Neural cell (in vitro differentiated cells): ENCODE data around the gene GUCY2F. TPM values are rescaled to one million over a fixed set of nuclear protein-coding genes. Genes with fewer than 3 reads are reported as not detected.

Source experiments
- H2AFZ ChIP-seq: fragments of 200-600, 300-800 bp; sonication (generic), shearing (Covaris generic); 2 replicates; pipeline ENCODE4 v1.6.0; 2014; ENCODE audit warnings: low read depth, mild to moderate bottlenecking, antibody characterized with exemption, low read length, moderate library complexity
- H3F3A ChIP-seq: fragments of 200-600 bp; shearing (Covaris generic); 2 replicates; pipeline ENCODE4 v1.6.1; 2016; ENCODE audit warnings: mild to moderate bottlenecking, moderate library complexity, mixed read lengths, antibody characterized with exemption, low read length; ENCODE audit not compliant: insufficient read depth, poor library complexity, severe bottlenecking
- H3K27ac ChIP-seq: fragments of 200-600, 300-800 bp; sonication (generic), shearing (Covaris generic); 2 replicates; pipeline ENCODE4 v1.5.1; 2014; ENCODE audit warnings: mild to moderate bottlenecking, low read length, moderate library complexity
- H3K27me3 ChIP-seq: fragments of 300-800, 200-600 bp; sonication (generic), shearing (Covaris generic); 2 replicates; pipeline ENCODE4 v1.6.0; 2014; ENCODE audit warnings: mild to moderate bottlenecking, low read depth, low read length, moderate library complexity; ENCODE audit not compliant: insufficient read depth
- H3K36me3 ChIP-seq: fragments of 300-800, 200-600 bp; sonication (generic), shearing (Covaris generic); 2 replicates; pipeline ENCODE4 v1.5.1; 2014; ENCODE audit warnings: mild to moderate bottlenecking, antibody characterized with exemption, low read length, moderate library complexity; ENCODE audit not compliant: insufficient read depth
- H3K4me2 ChIP-seq: fragments of 300-800, 200-600 bp; sonication (generic), shearing (Covaris generic); 2 replicates; pipeline ENCODE4 v1.6.0; 2014; ENCODE audit warnings: mild to moderate bottlenecking, low read length
- H3K4me3 ChIP-seq: fragments of 300-800, 200-600 bp; sonication (generic), shearing (Covaris generic); 2 replicates; pipeline ENCODE4 v1.5.1; 2014; ENCODE audit warnings: mild to moderate bottlenecking, low read length, moderate library complexity
- H3K79me2 ChIP-seq: fragments of 200-600 bp; shearing (Covaris generic); replicated peaks from 2 replicates; pipeline ENCODE4 v1.6.0; 2014; ENCODE audit warnings: mild to moderate bottlenecking, low read length, moderate library complexity; ENCODE audit not compliant: insufficient read depth
- H3K9ac ChIP-seq: fragments of 300-800, 200-600 bp; sonication (generic), shearing (Covaris generic); 2 replicates; pipeline ENCODE4 v1.6.1; 2016; ENCODE audit warnings: mild to moderate bottlenecking, low read length, mixed read lengths
- H3K9me2 ChIP-seq: fragments of 200-600 bp; shearing (Covaris generic); 2 replicates; pipeline ENCODE4 v1.6.1; 2016; ENCODE audit warnings: mild to moderate bottlenecking, low read length, mixed read lengths; ENCODE audit not compliant: insufficient read depth
- H3K9me3 ChIP-seq: fragments of 200-600, 300-800 bp; sonication (generic), shearing (Covaris generic); 2 replicates; pipeline ENCODE4 v1.6.1; 2016; ENCODE audit warnings: mild to moderate bottlenecking, mixed run types, low read length, moderate library complexity, mixed read lengths
- H4K20me1 ChIP-seq: fragments of 200-600 bp; shearing (Covaris generic); 2 replicates; pipeline ENCODE4 v1.6.1; 2016; ENCODE audit warnings: mild to moderate bottlenecking, mixed run types; ENCODE audit not compliant: insufficient read depth
- CTCF ChIP-seq: fragments of 450-650 bp; IDR thresholded peaks from 2 replicates; pipeline ENCODE4 v1.5.1; 2014; ENCODE audit warnings: antibody characterized with exemption, mild to moderate bottlenecking, moderate library complexity; ENCODE audit not compliant: poor library complexity, severe bottlenecking
- EP300 ChIP-seq: fragments of 450-650 bp; conservative IDR thresholded peaks from 2 replicates; pipeline ENCODE4 v1.6.1; 2014; ENCODE audit warnings: antibody characterized with exemption, mild to moderate bottlenecking, moderate library complexity; ENCODE audit not compliant: poor library complexity, severe bottlenecking
- EZH2 ChIP-seq: fragments of 200-600, 300-800 bp; shearing (Covaris generic), sonication (generic); IDR thresholded peaks from 2 replicates; pipeline ENCODE4 v1.6.1; 2014; ENCODE audit warnings: antibody characterized with exemption, low read length, borderline replicate concordance, mild to moderate bottlenecking; ENCODE audit not compliant: insufficient read depth, poor library complexity, severe bottlenecking
- MXI1 ChIP-seq: fragments of 450-650 bp; conservative IDR thresholded peaks from 2 replicates; pipeline ENCODE4 v1.6.1; 2014; ENCODE audit warnings: antibody characterized with exemption, mild to moderate bottlenecking; ENCODE audit not compliant: poor library complexity, severe bottlenecking
- POLR2AphosphoS5 ChIP-seq: IDR thresholded peaks from 2 replicates; pipeline ENCODE4 v1.6.1; 2012
- RAD21 ChIP-seq: fragments of 450-650 bp; conservative IDR thresholded peaks from 2 replicates; pipeline ENCODE4 v1.6.1; 2014; ENCODE audit warnings: antibody characterized with exemption, mild to moderate bottlenecking, moderate library complexity
- REST ChIP-seq: IDR thresholded peaks from 2 replicates; pipeline ENCODE4 v1.6.1; 2012; ENCODE audit warnings: borderline replicate concordance
- SMC3 ChIP-seq: fragments of 450-650 bp; conservative IDR thresholded peaks from 2 replicates; pipeline ENCODE4 v1.6.1; 2014; ENCODE audit warnings: antibody characterized with exemption, mild to moderate bottlenecking, moderate library complexity; ENCODE audit not compliant: poor library complexity
- TAF1 ChIP-seq: IDR thresholded peaks from 2 replicates; pipeline ENCODE4 v1.6.1; 2012; ENCODE audit warnings: low read depth
- polyA plus RNA-seq: library from polyadenylated mRNA; depleted of rRNA; stranded (reverse); fragments of >200 nt; gene quantifications from 2 replicates; pipeline ENCODE4 v1.2.3, GENCODE V29; 2014

Gene GUCY2F
- polyA plus RNA-seq, 1 donor from 2014 or later: not detected

GRCh38 chrX:109378281-109378680 is 103.6 kb downstream of the GUCY2F start:
- TF ChIP-seq SMC3 (no peak), POLR2AphosphoS5 (no peak), RAD21 (no peak)
- H4K20me1 ChIP-seq: no peaks in the 10 kb centered on the region
- H2AFZ ChIP-seq: no peak overlapping the region
- H3K79me2 ChIP-seq: no peaks in the 10 kb centered on the region
- H3K9me2 ChIP-seq: no peaks in the 10 kb centered on the region
- H3K9me3 ChIP-seq: no peaks in the 10 kb centered on the region
- no peaks in the 10 kb centered on the region for H3K36me3 ChIP-seq
- H3K27ac ChIP-seq: no peak overlapping the region
- H3F3A ChIP-seq: no peaks in the 10 kb centered on the region
- no peak overlapping the region for H3K4me3 ChIP-seq
- H3K9ac ChIP-seq: no peak overlapping the region
- H3K27me3 ChIP-seq: no peaks in the 10 kb centered on the region
- no peak overlapping the region for H3K4me2 ChIP-seq

- no peaks in the 10 kb centered on the region for H4K20me1 ChIP-seq
- H3K36me3 ChIP-seq: no peaks in the 10 kb centered on the region
- no peak overlapping the region for H3K9ac ChIP-seq
- no peak for TF ChIP-seq CTCF
- TF ChIP-seq POLR2AphosphoS5: no peak
- TF ChIP-seq SMC3: no peak
- TF ChIP-seq MXI1: no peak
- no peak for TF ChIP-seq TAF1
- no peak for TF ChIP-seq RAD21
- TF ChIP-seq EZH2: no peak
- no peak for TF ChIP-seq EP300
- no peak for TF ChIP-seq REST
- no peak overlapping the region for H3K4me2 ChIP-seq
- no peaks in the 10 kb centered on the region for H3K9me3 ChIP-seq
- no peaks in the 10 kb centered on the region for H3K79me2 ChIP-seq
- H3K27me3 ChIP-seq: no peaks in the 10 kb centered on the region
- no peaks in the 10 kb centered on the region for H3F3A ChIP-seq
- H3K27ac ChIP-seq: no peak overlapping the region
- H3K9me2 ChIP-seq: no peaks in the 10 kb centered on the region
- no peak overlapping the region for H2AFZ ChIP-seq
- no peak overlapping the region for H3K4me3 ChIP-seq
Measured at GRCh38 chrX:109374262-109374960, 107.5 kb downstream of the GUCY2F start.

- H3K27ac ChIP-seq: no peak overlapping the region
- H3K79me2 ChIP-seq: no peaks in the 10 kb centered on the region
- H3K9me2 ChIP-seq: no peaks in the 10 kb centered on the region
- H3K36me3 ChIP-seq: no peaks in the 10 kb centered on the region
- H4K20me1 ChIP-seq: no peaks in the 10 kb centered on the region
- H3K27me3 ChIP-seq: no peaks in the 10 kb centered on the region
- no peaks in the 10 kb centered on the region for H3F3A ChIP-seq
- H2AFZ ChIP-seq: no peak overlapping the region
- H3K4me2 ChIP-seq: no peak overlapping the region
- H3K9me3 ChIP-seq: no peaks in the 10 kb centered on the region
- no peak overlapping the region for H3K9ac ChIP-seq
- TF ChIP-seq SMC3 (no peak), EZH2 (no peak), REST (no peak), MXI1 (no peak), CTCF (no peak), EP300 (no peak), RAD21 (no peak), TAF1 (no peak), POLR2AphosphoS5 (no peak)
- H3K4me3 ChIP-seq: no peak overlapping the region
Measured at GRCh38 chrX:109373468-109373867, 108.4 kb downstream of the GUCY2F start.
